ENCODE data around the gene NUP50.

Gene NUP50

DNA sequence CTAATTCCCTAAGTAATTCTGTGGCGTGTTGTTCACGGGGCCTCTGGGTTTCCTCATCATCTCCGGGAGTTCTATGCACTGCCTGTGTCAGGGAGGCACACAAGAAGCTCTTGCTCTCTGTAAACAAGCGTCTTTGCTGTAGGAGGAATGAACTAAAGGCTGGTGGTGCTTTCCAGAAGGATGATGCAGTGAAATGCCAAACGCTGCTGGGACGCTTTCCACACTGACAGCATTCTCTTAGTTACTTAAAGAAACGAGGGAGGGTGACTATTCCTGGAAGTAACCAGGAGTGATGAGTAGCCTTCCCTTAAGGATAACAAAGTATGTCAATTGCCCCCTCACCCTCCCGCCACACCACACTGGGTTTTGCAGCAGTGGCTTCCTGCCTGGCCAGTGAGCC is 38.5 kb upstream of the NUP50 start:
- Histone ChIP-seq H3K18ac (ENCODE audit: low read depth in 1 of 2, low read length in 2 of 2) (peak overlapping the region in 1 of 2 experiments; percentile 52), H3K9me3 (ENCODE audit: control insufficient read depth, low read length) (no peaks in the 10 kb centered on the region), H2AFZ (ENCODE audit: low read depth, low read length) (no peak overlapping the region), H2BK12ac (ENCODE audit: low read length in 2 of 2) (peak overlapping the region in 1 of 2 experiments; percentile 3), H4K8ac (ENCODE audit: low read length) (no peak overlapping the region), H3K14ac (ENCODE audit: low read length in 2 of 2) (no peak overlapping the region), H3K4ac (ENCODE audit: low read depth in 1 of 2, low read length in 2 of 2) (no peak overlapping the region), H3K4me2 (ENCODE audit: low read length, poor library complexity, severe bottlenecking) (no peak overlapping the region), H3K27me3 (ENCODE audit: control insufficient read depth in 1 of 2, insufficient read depth in 1 of 2, low read length in 2 of 2) (peaks cover 0 to 9% of the 10 kb centered on the region in 2 experiments), H3K23ac (ENCODE audit: low read length in 2 of 2) (no peak overlapping the region), H4K91ac (ENCODE audit: low read length) (no peak overlapping the region), H3K4me1 (ENCODE audit: control insufficient read depth, insufficient read depth, low read depth, low read length) (peaks cover 5% of the 10 kb centered on the region), H2BK5ac (ENCODE audit: low read depth, low read length, poor library complexity, severe bottlenecking) (no peak overlapping the region), H3K36me3 (ENCODE audit: control insufficient read depth in 1 of 2, insufficient read depth in 2 of 2, low read depth in 1 of 2, low read length in 2 of 2) (no peaks in the 10 kb centered on the region), H3K27ac (ENCODE audit: low read length, poor library complexity, severe bottlenecking) (no peak overlapping the region), H3K9ac (ENCODE audit: low read length) (peak overlapping the region; percentile 74), H3K4me3 (ENCODE audit: insufficient read depth in 1 of 2, low read depth in 1 of 2, low read length in 2 of 2) (peak overlapping the region in 1 of 2 experiments; percentile 60), H3K79me1 (replicated peaks; ENCODE audit: low read length, poor library complexity, severe bottlenecking) (no peaks in the 10 kb centered on the region), H2BK120ac (ENCODE audit: low read depth, low read length) (no peak overlapping the region), H2BK15ac (ENCODE audit: low read depth, poor library complexity, severe bottlenecking) (no peak overlapping the region), H2AK5ac (ENCODE audit: low read length, severe bottlenecking) (no peak overlapping the region)
- 8% methylated on average over 8 of the region's 8 CpGs for WGBS
- DNase-seq: peak; percentile 98

DNA sequence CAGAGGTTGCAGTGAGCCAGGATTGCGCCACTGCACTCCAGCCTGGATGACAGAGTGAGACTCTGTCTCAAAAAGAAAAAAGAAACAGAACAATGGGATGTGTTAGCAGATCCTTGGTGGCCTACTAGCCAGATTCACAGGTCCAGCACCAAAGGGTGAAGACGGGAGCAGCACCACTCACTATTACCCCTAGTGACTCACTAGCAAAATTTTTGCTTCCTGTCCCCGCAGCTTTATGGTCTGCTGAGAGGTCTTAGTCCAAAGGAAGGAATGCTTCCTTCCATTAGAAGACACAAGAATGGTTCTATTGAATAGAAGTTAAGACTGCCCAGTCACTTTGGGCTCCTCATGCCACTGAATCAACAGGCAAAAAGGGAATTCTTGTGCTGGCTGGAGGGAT is 35.9 kb upstream of the NUP50 start:
- no peak overlapping the region for H2BK15ac ChIP-seq (ENCODE audit: low read depth, poor library complexity, severe bottlenecking)
- no peaks in the 10 kb centered on the region for H3K9me3 ChIP-seq (ENCODE audit: control insufficient read depth, low read length)
- no peak overlapping the region for H3K23ac ChIP-seq (ENCODE audit: low read length in 2 of 2)
- no peak overlapping the region for H2AK5ac ChIP-seq (ENCODE audit: low read length, severe bottlenecking)
- H3K36me3 ChIP-seq (ENCODE audit: control insufficient read depth in 1 of 2, insufficient read depth in 2 of 2, low read depth in 1 of 2, low read length in 2 of 2): peaks cover 7 to 11% of the 10 kb centered on the region in 2 experiments
- H2BK12ac ChIP-seq (ENCODE audit: low read length in 2 of 2): no peak overlapping the region
- H3K4me2 ChIP-seq (ENCODE audit: low read length, poor library complexity, severe bottlenecking): no peak overlapping the region
- no peak overlapping the region for H3K27ac ChIP-seq (ENCODE audit: low read length, poor library complexity, severe bottlenecking)
- no peak overlapping the region for H4K91ac ChIP-seq (ENCODE audit: low read length)
- H3K4me3 ChIP-seq (ENCODE audit: insufficient read depth in 1 of 2, low read depth in 1 of 2, low read length in 2 of 2): no peak overlapping the region
- no peak overlapping the region for H2AFZ ChIP-seq (ENCODE audit: low read depth, low read length)
- peaks cover 0 to 9% of the 10 kb centered on the region in 2 experiments for H3K27me3 ChIP-seq (ENCODE audit: control insufficient read depth in 1 of 2, insufficient read depth in 1 of 2, low read length in 2 of 2)
- no peak overlapping the region for H2BK5ac ChIP-seq (ENCODE audit: low read depth, low read length, poor library complexity, severe bottlenecking)
- peaks cover 5% of the 10 kb centered on the region for H3K4me1 ChIP-seq (ENCODE audit: control insufficient read depth, insufficient read depth, low read depth, low read length)
- WGBS: 44% methylated on average over 2 of the region's 3 CpGs
- H3K79me1 ChIP-seq (replicated peaks; ENCODE audit: low read length, poor library complexity, severe bottlenecking): no peaks in the 10 kb centered on the region
- peak overlapping the region; percentile 36 for H4K8ac ChIP-seq (ENCODE audit: low read length)
- H3K14ac ChIP-seq (ENCODE audit: low read length in 2 of 2): no peak overlapping the region
- H2BK120ac ChIP-seq (ENCODE audit: low read depth, low read length): no peak overlapping the region
- DNase-seq: peak; percentile 66
- H3K18ac ChIP-seq (ENCODE audit: low read depth in 1 of 2, low read length in 2 of 2): peak overlapping the region; percentile 21 to 49
- H3K4ac ChIP-seq (ENCODE audit: low read depth in 1 of 2, low read length in 2 of 2): peak overlapping the region in 1 of 2 experiments; percentile 49
- H3K9ac ChIP-seq (ENCODE audit: low read length): no peak overlapping the region

DNA sequence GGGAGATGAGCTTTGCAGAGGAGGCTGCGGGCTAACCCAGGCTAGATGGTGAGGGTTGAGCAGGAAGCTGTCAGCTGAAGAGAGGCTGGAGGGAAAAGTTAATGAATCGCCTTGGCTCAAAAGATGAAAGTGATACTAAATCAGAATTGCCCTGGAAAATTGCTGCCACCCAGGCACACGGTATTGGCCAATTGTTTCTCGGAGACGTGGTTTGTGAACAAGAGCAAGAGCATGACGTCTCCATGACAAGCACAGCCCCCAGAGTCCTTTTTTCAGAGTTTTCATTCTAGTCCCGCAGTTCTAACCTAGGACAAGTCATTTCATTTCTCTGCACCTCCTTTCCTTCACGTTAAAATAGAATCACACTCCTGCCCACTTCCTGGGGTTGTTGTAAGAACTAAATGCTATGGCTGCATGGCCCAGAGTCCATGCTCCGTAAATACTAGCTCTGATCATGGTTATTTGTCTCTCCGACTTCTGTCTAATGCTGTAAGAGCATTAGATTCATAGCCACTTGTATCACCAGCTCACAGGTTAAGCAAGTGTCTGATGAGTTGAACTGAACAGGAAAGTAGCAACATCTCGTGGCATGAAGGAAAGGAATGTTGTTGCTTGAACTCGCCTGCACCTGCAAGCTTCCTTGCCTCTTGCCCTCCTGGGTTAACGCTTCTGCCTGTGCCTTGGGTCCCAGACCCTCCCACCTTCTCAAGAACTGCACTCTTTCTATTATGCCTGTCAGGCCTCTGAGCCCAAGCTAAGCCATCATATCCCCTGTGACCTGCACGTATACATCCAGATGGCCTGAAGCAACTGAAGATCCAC is 33.8 kb upstream of the NUP50 start:
- H3K4me1 ChIP-seq (ENCODE audit: control insufficient read depth, insufficient read depth, low read depth, low read length): peaks cover 5% of the 10 kb centered on the region
- H2BK120ac ChIP-seq (ENCODE audit: low read depth, low read length): no peak overlapping the region
- H2BK5ac ChIP-seq (ENCODE audit: low read depth, low read length, poor library complexity, severe bottlenecking): no peak overlapping the region
- no peak overlapping the region for H3K4ac ChIP-seq (ENCODE audit: low read depth in 1 of 2, low read length in 2 of 2)
- WGBS: 95% methylated on average over 14 of the region's 14 CpGs
- H3K18ac ChIP-seq (ENCODE audit: low read depth in 1 of 2, low read length in 2 of 2): peak overlapping the region in 1 of 2 experiments; percentile 8
- H3K79me1 ChIP-seq (replicated peaks; ENCODE audit: low read length, poor library complexity, severe bottlenecking): peaks cover 4% of the 10 kb centered on the region
- no peak overlapping the region for H4K91ac ChIP-seq (ENCODE audit: low read length)
- peaks cover 12 to 25% of the 10 kb centered on the region in 2 experiments for H3K36me3 ChIP-seq (ENCODE audit: control insufficient read depth in 1 of 2, insufficient read depth in 2 of 2, low read depth in 1 of 2, low read length in 2 of 2)
- H3K27me3 ChIP-seq (ENCODE audit: control insufficient read depth in 1 of 2, insufficient read depth in 1 of 2, low read length in 2 of 2): peaks cover 0 to 5% of the 10 kb centered on the region in 2 experiments
- H2BK15ac ChIP-seq (ENCODE audit: low read depth, poor library complexity, severe bottlenecking): no peak overlapping the region
- no peak overlapping the region for H3K14ac ChIP-seq (ENCODE audit: low read length in 2 of 2)
- no peak overlapping the region for H3K4me2 ChIP-seq (ENCODE audit: low read length, poor library complexity, severe bottlenecking)
- DNase-seq: no peak
- no peak overlapping the region for H2AFZ ChIP-seq (ENCODE audit: low read depth, low read length)
- H4K8ac ChIP-seq (ENCODE audit: low read length): peak overlapping the region; percentile 55
- no peak overlapping the region for H2BK12ac ChIP-seq (ENCODE audit: low read length in 2 of 2)
- no peak overlapping the region for H2AK5ac ChIP-seq (ENCODE audit: low read length, severe bottlenecking)
- H3K9ac ChIP-seq (ENCODE audit: low read length): no peak overlapping the region
- H3K9me3 ChIP-seq (ENCODE audit: control insufficient read depth, low read length): peaks cover 11% of the 10 kb centered on the region
- H3K23ac ChIP-seq (ENCODE audit: low read length in 2 of 2): no peak overlapping the region
- H3K4me3 ChIP-seq (ENCODE audit: insufficient read depth in 1 of 2, low read depth in 1 of 2, low read length in 2 of 2): no peak overlapping the region
- no peak overlapping the region for H3K27ac ChIP-seq (ENCODE audit: low read length, poor library complexity, severe bottlenecking)

- H2BK12ac ChIP-seq (ENCODE audit: low read length in 2 of 2): no peak overlapping the region
- H3K27ac ChIP-seq (ENCODE audit: low read length, poor library complexity, severe bottlenecking): no peak overlapping the region
- H4K8ac ChIP-seq (ENCODE audit: low read length): no peak overlapping the region
- no peak for DNase-seq
- H3K14ac ChIP-seq (ENCODE audit: low read length in 2 of 2): no peak overlapping the region
- peaks cover 12 to 32% of the 10 kb centered on the region in 2 experiments for H3K36me3 ChIP-seq (ENCODE audit: control insufficient read depth in 1 of 2, insufficient read depth in 2 of 2, low read depth in 1 of 2, low read length in 2 of 2)
- H2BK120ac ChIP-seq (ENCODE audit: low read depth, low read length): no peak overlapping the region
- H3K9ac ChIP-seq (ENCODE audit: low read length): no peak overlapping the region
- H2BK5ac ChIP-seq (ENCODE audit: low read depth, low read length, poor library complexity, severe bottlenecking): no peak overlapping the region
- no peak overlapping the region for H2AK5ac ChIP-seq (ENCODE audit: low read length, severe bottlenecking)
- no peak overlapping the region for H2AFZ ChIP-seq (ENCODE audit: low read depth, low read length)
- no peak overlapping the region for H4K91ac ChIP-seq (ENCODE audit: low read length)
- no peak overlapping the region for H3K4me3 ChIP-seq (ENCODE audit: insufficient read depth in 1 of 2, low read depth in 1 of 2, low read length in 2 of 2)
- H3K23ac ChIP-seq (ENCODE audit: low read length in 2 of 2): no peak overlapping the region
- 97% methylated on average over 7 of the region's 8 CpGs for WGBS
- no peak overlapping the region for H3K4me2 ChIP-seq (ENCODE audit: low read length, poor library complexity, severe bottlenecking)
- H3K79me1 ChIP-seq (replicated peaks; ENCODE audit: low read length, poor library complexity, severe bottlenecking): peaks cover 8% of the 10 kb centered on the region
- no peak overlapping the region for H2BK15ac ChIP-seq (ENCODE audit: low read depth, poor library complexity, severe bottlenecking)
- H3K4me1 ChIP-seq (ENCODE audit: control insufficient read depth, insufficient read depth, low read depth, low read length): peaks cover 4% of the 10 kb centered on the region
- peaks cover 14% of the 10 kb centered on the region for H3K9me3 ChIP-seq (ENCODE audit: control insufficient read depth, low read length)
- H3K18ac ChIP-seq (ENCODE audit: low read depth in 1 of 2, low read length in 2 of 2): no peak overlapping the region
- no peak overlapping the region for H3K4ac ChIP-seq (ENCODE audit: low read depth in 1 of 2, low read length in 2 of 2)
- H3K27me3 ChIP-seq (ENCODE audit: control insufficient read depth in 1 of 2, insufficient read depth in 1 of 2, low read length in 2 of 2): no peaks in the 10 kb centered on the region
Measured at GRCh38 chr22:45130891-45131290, 32.8 kb upstream of the NUP50 start.

All from mesenchymal stem cell (in vitro differentiated cells and primary cell).